ENCODE measurements around the gene LSS.
"Not testable (repeated sequence)": the region's sequence is repeated elsewhere in the genome, so short reads cannot be mapped to it uniquely, and the experiment has no call there.

Gene LSS

DNA sequence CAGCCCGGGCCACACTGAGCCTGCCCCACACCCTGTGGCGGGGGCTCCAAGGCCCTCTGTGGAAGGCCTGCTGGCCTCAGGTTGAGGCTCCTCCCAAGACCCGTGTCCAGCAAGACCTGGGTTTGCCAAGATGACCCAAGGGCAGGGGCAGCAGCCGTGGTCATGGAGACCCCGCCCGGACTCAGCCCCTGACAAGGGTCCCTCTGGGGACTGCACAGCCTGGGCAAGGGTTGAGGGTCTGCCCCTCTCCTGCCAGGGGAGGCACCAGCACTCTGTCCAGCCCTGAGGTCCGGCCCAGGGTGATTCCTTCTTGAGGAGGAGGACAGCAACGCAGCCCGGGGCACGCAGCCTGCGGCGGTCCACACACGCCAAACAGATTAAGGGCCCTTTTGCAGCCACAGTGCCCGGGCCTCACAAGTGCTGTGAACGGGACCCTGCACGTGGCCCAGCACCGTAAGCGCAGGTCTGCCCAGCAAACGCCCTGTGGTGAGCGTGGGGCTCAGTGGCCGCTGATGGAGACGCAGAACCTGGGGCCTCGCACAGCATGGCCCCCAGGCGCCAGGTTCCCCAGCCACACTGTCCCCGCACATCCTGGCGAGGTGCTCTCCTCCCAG is 47.7 kb downstream of the LSS start:
- no peak for DNase-seq (ENCODE audit: low read depth)
- H3K4me3 ChIP-seq (ENCODE audit: low read depth, low read length) = no peak overlapping the region
- TF ChIP-seq, protein P1, sequence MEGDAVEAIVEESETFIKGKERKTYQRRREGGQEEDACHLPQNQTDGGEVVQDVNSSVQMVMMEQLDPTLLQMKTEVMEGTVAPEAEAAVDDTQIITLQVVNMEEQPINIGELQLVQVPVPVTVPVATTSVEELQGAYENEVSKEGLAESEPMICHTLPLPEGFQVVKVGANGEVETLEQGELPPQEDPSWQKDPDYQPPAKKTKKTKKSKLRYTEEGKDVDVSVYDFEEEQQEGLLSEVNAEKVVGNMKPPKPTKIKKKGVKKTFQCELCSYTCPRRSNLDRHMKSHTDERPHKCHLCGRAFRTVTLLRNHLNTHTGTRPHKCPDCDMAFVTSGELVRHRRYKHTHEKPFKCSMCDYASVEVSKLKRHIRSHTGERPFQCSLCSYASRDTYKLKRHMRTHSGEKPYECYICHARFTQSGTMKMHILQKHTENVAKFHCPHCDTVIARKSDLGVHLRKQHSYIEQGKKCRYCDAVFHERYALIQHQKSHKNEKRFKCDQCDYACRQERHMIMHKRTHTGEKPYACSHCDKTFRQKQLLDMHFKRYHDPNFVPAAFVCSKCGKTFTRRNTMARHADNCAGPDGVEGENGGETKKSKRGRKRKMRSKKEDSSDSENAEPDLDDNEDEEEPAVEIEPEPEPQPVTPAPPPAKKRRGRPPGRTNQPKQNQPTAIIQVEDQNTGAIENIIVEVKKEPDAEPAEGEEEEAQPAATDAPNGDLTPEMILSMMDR (IDR thresholded peaks at IDR 0.05; ENCODE audit: insufficient read depth, low read depth, low read length, missing control alignments) = no peak

DNA sequence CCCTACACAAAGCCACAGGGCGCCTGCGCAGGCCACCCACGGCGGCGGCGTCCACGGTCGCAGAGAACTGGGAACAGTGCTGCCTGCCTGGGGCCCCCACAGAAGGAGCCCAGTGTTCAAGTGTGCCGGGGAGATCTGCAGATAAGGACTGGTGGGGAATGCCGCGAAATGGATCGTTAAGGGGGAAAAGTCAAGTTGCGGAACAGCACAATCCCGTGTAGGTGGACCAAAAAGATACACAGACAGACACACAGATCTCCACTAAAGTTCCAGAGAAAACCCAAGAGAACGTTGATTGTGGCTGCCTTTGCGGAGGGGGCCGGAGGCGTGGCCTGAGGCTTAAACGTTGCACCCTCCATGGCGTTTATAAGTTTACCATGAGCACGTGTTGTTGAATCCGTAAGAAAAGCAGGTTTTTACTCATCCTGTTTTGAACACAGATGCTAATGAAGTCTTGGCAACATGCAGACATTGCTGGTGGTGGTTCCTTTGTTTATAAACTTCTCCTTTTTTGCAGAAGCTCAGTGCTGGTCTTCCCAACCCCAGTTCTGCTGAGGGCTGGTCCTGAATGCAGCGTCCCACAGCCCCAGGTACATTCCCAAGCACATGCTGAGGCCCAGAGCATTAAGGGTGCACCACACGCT is 48.4 kb downstream of the LSS start:
- DNase-seq (ENCODE audit: low read depth) = no peak
- TF ChIP-seq, protein P1 (IDR thresholded peaks at IDR 0.05; ENCODE audit: insufficient read depth, low read depth, low read length, missing control alignments) = no peak
- no peak overlapping the region for H3K4me3 ChIP-seq (ENCODE audit: low read depth, low read length)

DNA sequence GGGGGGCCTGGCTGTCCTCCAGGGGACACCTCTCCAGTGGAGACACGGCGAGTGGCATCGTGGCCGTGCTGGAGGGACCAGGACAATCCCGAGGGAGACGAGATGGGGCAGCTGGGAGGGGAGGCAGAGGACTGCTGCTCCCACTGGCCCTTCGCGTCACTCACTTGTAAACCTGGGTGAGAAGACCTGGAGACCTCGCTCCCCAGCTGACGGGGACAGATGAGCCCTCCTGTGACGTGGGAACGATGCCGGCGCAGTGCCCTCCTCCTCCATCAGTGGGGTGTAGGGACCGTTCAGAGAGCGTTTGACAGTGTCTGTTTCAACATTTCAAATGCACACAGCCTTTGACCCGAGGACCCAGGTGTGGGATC is 48.9 kb downstream of the LSS start:
- DNase-seq (ENCODE audit: low read depth) = no peak
- no peak overlapping the region for H3K4me3 ChIP-seq (ENCODE audit: low read depth, low read length)
- TF ChIP-seq, protein P1 (IDR thresholded peaks at IDR 0.05; ENCODE audit: insufficient read depth, low read depth, low read length, missing control alignments) = no peak

DNA sequence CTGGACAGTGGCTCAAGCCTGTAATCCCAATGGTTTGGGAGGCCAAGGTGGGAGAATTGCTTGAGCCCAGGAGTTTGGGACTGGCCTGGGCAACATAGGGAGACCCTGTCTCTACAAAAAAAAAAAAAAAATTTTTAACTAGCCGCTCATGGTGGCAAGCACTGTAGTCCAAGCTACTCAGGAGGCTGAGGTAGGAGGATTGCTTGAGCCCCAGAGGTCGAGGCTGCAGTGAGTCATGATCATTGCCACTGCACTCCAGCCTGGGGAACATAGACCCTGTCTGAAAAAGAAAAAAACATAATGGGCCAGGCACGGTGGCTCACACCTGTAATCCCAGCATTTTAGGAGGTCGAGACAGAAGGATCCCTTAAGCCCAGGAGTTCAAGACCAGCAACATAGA is 49.6 kb downstream of the LSS start:
- no peak overlapping the region for H3K4me3 ChIP-seq (ENCODE audit: low read depth, low read length)
- no peak for DNase-seq (ENCODE audit: low read depth)
- TF ChIP-seq, protein P1 (IDR thresholded peaks at IDR 0.05; ENCODE audit: insufficient read depth, low read depth, low read length, missing control alignments) = no peak

DNA sequence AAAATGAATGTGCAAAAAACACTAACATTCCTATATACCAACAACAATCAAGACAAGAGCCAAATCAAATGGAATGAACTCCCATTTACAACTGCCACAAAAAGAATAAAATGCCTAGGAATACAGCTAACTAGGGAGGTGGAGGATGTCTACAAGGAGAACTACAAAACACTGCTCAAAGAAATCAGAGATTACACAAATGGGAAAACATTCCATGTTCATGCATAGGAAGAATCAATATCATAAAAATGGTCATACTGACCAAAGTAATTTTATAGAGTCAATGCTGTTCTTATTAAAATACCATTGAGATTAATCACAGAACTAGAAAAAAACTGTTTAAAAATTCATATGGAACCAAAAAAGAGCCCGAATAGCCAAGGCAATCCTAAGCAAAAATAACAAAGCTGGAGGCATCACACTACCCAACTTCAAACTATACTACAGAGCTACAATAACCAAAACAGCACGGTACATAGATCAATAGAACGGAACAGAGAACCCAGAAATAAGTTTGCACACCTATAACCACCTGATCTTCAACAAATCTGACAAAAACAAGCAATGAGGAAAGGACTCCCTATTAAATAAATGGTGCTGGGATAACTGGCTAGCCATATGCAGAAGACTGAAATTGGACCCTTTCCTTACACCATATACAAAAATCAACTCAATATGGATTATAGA is 52.0 kb downstream of the LSS start:
- not testable (repeated sequence) for DNase-seq (ENCODE audit: low read depth); H3K4me3 ChIP-seq (ENCODE audit: low read depth, low read length)

DNA sequence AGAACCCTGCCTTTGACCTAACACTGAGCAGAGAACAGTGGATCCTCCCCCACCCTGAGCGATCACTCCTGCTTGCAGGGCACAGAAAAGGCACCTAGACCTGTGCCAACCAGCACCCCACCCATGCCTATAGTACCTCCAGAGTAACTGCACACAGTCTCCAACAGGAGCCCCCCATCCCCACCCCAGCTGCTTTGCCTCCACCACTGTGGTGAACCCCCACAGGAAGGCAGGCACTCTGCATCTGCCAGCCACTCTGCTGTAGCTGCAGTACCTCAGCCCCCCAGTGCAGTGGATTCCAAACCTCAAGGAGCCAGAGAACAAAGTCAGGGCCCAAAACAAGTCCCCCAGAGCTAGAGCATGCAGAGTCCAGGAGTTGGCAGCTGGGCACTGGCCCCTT is 55.0 kb downstream of the LSS start:
- TF ChIP-seq, protein P1 (IDR thresholded peaks at IDR 0.05; ENCODE audit: insufficient read depth, low read depth, low read length, missing control alignments) = no peak
- H3K4me3 ChIP-seq (ENCODE audit: low read depth, low read length) = no peak overlapping the region

DNA sequence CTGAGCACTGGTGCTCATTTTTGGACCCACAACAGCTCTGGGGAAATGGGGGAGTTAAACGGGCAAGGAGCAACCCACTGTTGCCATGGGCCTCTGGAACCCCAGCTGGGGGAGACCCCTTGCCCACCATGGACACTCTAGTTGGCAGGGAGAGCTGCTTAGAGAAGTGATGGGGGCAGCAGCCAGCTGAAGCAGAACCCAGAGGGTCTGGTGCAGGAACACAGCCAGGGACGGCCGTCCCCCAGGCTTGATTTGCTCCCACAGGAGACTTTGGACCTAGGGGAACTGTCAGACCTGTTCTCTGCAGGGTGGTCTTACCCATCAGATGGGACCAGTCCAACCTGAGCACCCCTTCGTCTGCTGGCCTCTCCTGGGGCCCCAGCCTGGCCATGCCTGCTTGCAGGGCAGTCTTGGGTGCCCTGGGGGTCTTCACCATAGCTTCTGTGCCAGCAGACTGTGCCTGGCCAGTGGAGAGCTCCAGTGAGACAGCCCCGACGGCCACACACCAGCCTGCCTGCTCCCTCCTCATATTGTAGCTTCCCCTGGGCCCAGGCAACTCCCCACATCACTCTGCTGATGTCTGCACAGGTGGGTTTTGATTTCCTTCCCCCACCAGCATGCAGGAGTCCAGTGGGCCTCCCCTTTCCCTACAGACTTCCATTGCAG is 55.6 kb downstream of the LSS start:
- no peak overlapping the region for H3K4me3 ChIP-seq (ENCODE audit: low read depth, low read length)
- DNase-seq (ENCODE audit: low read depth) = no peak
- TF ChIP-seq, protein P1 (IDR thresholded peaks at IDR 0.05; ENCODE audit: insufficient read depth, low read depth, low read length, missing control alignments) = no peak

More for the DNA sequence above, 55.0 kb downstream of the LSS start:
- DNase-seq (ENCODE audit: low read depth) = no peak

All from GM12865 (cell line).